Ovary (tissue), 3 donors: Measurements from ENCODE around the gene KCTD20.

Experiments
- EP300 ChIP-seq: sonication (generic); formaldehyde crosslinking; IDR thresholded peaks from one replicate; pipeline ENCODE4 v1.6.1; 2017; ENCODE audit warnings: antibody characterized with exemption
- TF ChIP-seq, protein P1 (sequence below), 3 donors: fragments of 450-650 bp in 2 of 3; fragments of 200-600 bp in 1 of 3; IDR thresholded peaks; one replicate each; pipeline versions ENCODE4 v1.5.1 to v1.8.0; 2016 to 2022; ENCODE audit warnings: antibody characterized with exemption in 3 of 3, mild to moderate bottlenecking in 1 of 3
- donor health status: DM: no; HTN: no; CAD: no.

DNA sequence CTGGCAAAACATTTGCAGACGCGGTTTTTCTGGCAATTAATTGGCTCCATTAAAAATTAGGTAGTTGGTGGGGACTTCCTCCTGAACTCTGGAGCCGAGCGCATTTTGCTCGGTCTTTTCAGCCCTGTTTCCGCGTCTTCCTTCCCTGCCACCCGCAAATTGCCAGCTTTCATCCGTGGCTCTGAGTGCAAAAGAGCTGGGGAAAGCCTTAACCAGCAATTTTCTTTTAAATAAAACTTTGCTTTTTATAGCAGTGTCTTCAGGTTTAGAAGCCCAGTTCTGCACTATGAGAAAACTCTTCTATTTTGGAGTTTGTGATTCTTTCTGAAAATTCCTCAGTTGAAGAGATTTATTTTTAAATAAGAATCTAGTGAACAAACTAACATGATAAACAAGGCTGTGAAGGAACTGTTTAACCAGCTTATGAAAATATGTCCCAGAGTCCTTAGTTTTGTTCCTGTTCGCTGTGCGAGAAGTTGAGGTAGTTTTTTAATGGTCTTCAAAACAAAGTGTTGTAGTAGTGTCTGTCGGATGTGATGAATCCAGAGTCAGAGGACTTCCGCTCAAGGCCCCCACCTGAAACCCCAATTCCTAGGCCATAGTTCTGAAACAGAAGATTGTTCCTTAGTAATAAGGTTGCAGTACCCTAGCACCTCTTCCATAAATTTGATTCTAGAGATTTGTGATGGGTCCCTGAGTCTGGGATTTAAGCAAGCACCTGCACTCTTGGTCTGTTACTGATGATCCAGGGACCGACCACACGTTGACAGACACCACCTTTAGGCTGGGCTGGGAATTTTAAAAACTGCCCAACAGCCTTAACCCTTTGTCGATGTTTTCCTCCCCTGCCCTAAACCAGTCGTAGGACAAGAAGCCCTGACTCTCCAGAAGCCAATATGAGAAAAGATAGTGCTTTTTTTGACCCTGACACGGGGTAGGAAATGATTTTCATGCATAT lies 950 bp downstream of the KCTD20 start:
- TF ChIP-seq, protein P1, sequence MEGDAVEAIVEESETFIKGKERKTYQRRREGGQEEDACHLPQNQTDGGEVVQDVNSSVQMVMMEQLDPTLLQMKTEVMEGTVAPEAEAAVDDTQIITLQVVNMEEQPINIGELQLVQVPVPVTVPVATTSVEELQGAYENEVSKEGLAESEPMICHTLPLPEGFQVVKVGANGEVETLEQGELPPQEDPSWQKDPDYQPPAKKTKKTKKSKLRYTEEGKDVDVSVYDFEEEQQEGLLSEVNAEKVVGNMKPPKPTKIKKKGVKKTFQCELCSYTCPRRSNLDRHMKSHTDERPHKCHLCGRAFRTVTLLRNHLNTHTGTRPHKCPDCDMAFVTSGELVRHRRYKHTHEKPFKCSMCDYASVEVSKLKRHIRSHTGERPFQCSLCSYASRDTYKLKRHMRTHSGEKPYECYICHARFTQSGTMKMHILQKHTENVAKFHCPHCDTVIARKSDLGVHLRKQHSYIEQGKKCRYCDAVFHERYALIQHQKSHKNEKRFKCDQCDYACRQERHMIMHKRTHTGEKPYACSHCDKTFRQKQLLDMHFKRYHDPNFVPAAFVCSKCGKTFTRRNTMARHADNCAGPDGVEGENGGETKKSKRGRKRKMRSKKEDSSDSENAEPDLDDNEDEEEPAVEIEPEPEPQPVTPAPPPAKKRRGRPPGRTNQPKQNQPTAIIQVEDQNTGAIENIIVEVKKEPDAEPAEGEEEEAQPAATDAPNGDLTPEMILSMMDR (IDR thresholded peaks at IDR 0.05), result no peak
- TF ChIP-seq EP300, result no peak
